K562 (cell line): ENCODE measurements around the gene ING2. TPM values are rescaled to one million over a fixed set of nuclear protein-coding genes. Genes with fewer than 3 reads are reported as not detected.

Experiments used
- ATF4 ChIP-seq: fragments of 450-650 bp; formaldehyde crosslinking; IDR thresholded peaks from 2 replicates; pipeline ENCODE4 v1.4.0; 2022; ENCODE audit warnings: mild to moderate bottlenecking, moderate library complexity
- BACH1 ChIP-seq: fragments of 200-800 bp; sonication (Bioruptor generic); IDR thresholded peaks from 2 replicates; pipeline ENCODE4 v1.6.1; 2016; ENCODE audit warnings: missing genetic modification characterization, missing compliant biosample characterization
- CHD4 ChIP-seq: fragments of 200-600 bp; sonication (generic); IDR thresholded peaks from 3 replicates; pipeline ENCODE4 v1.6.1; 2012; ENCODE audit warnings: low read depth, mild to moderate bottlenecking, mixed read lengths, low read length, inconsistent platforms; ENCODE audit not compliant: insufficient read depth, insufficient replicate concordance, poor library complexity, severe bottlenecking
- ETS2 ChIP-seq: IDR thresholded peaks from 2 replicates; pipeline ENCODE4 v1.6.1; 2016; ENCODE audit warnings: borderline replicate concordance, missing genetic modification characterization, mild to moderate bottlenecking, moderate library complexity, missing compliant biosample characterization; ENCODE audit not compliant: poor library complexity, severe bottlenecking
- FUS ChIP-seq: fragments of 200-400 bp; formaldehyde crosslinking; optimal IDR thresholded peaks from 2 replicates; pipeline ENCODE3; 2017; ENCODE audit warnings: low read depth, low read length
- GABPA ChIP-seq: fragments of 200-800 bp; sonication (Bioruptor generic); conservative IDR thresholded peaks from 2 replicates; pipeline ENCODE4 v1.6.1; 2016; ENCODE audit warnings: low read depth, missing genetic modification characterization, missing compliant biosample characterization
- HNRNPLL ChIP-seq: fragments of 200-400 bp; formaldehyde crosslinking; IDR thresholded peaks from 2 replicates; pipeline ENCODE4 v1.6.1; 2017; ENCODE audit warnings: low read length, low read depth, mild to moderate bottlenecking; ENCODE audit not compliant: poor library complexity, severe bottlenecking
- HSF4 ChIP-seq: fragments of 250-450 bp; sonication (Bioruptor Pico); IDR thresholded peaks from 2 replicates; pipeline ENCODE4 v2.1.2; 2022; ENCODE audit warnings: mild to moderate bottlenecking, moderate library complexity, borderline replicate concordance
- L3MBTL2 ChIP-seq: fragments of 450-650 bp; IDR thresholded peaks from 2 replicates; pipeline ENCODE4 v1.6.1; 2016; ENCODE audit warnings: mild to moderate bottlenecking, moderate library complexity
- MCM3 ChIP-seq: fragments of 450-650 bp; IDR thresholded peaks from 2 replicates; pipeline ENCODE4 v1.6.1; 2016
- MCM7 ChIP-seq, 2 experiments: fragments of 450-650 bp; IDR thresholded peaks; 2 replicates each; pipeline ENCODE4 v1.6.1; 2016 to 2018
- POLR3A ChIP-seq: IDR thresholded peaks from 2 replicates; pipeline ENCODE4 v1.6.1; 2011; ENCODE audit warnings: borderline replicate concordance, mild to moderate bottlenecking, moderate library complexity; ENCODE audit not compliant: insufficient read length, insufficient read depth; ENCODE audit errors: extremely low read depth
- PTBP1 ChIP-seq: fragments of 200-400 bp; formaldehyde crosslinking; IDR thresholded peaks from 2 replicates; pipeline ENCODE4 v1.6.1; 2017; ENCODE audit warnings: low read depth, low read length
- SIX5 ChIP-seq, 2 experiments: IDR thresholded peaks; 2 replicates each; pipeline ENCODE4 v1.6.1; 2011; ENCODE audit warnings: low read length in 2 of 2, borderline replicate concordance in 1 of 2, low read depth in 1 of 2, mild to moderate bottlenecking in 1 of 2, moderate library complexity in 1 of 2; ENCODE audit not compliant: insufficient read depth in 1 of 2
- ZNF121 ChIP-seq: sonication (generic); formaldehyde crosslinking; conservative IDR thresholded peaks from 2 replicates; pipeline ENCODE4 v1.8.0; 2022; ENCODE audit warnings: missing genetic modification reagents
- ZNF146 ChIP-seq: IDR thresholded peaks from one replicate; pipeline ENCODE4 v1.6.1; 2018; ENCODE audit warnings: missing compliant biosample characterization; ENCODE audit not compliant: unreplicated experiment
- ZNF696 ChIP-seq: fragments of 250-450 bp; sonication (Bioruptor Pico); conservative IDR thresholded peaks from 2 replicates; pipeline ENCODE4 v1.4.0; 2020; ENCODE audit warnings: mild to moderate bottlenecking, moderate library complexity
- polyA plus RNA-seq, 8 experiments: library from polyadenylated mRNA; depleted of rRNA in 4 of 8; stranded (reverse) in 5 of 8; unstranded in 3 of 8; fragments of >200 nt; fragmentation: Nextera tagmentation in 2 of 8; fragmentation: Illumina TruSeq in 1 of 8; extraction: Ambion mirVana in 2 of 8; extraction: Trizol in 1 of 8; gene quantifications; 2 replicates each; pipeline versions ENCODE4 v1.2.1 to v1.2.3, GENCODE V29; 2011 to 2014; ENCODE audit warnings: inconsistent platforms in 1 of 8, missing spikeins in 1 of 8
- total RNA-seq, 7 experiments: library from RNA; depleted of rRNA in 6 of 7; stranded (reverse); fragments of >200 nt in 6 of 7; fragmentation: Illumina TruSeq in 2 of 7; extraction: Trizol in 2 of 7; gene quantifications; 2 replicates each; pipeline versions ENCODE4 v1.2.1 to v1.2.3, GENCODE V29; 2011 to 2021; ENCODE audit warnings: low replicate concordance in 1 of 7
- TF ChIP-seq, protein P1 (sequence below): fragments of 150-350 bp; IDR thresholded peaks from 2 replicates; pipeline ENCODE4 v1.6.1; 2014; ENCODE audit warnings: low read depth, mild to moderate bottlenecking, low read length, borderline replicate concordance
- TF ChIP-seq, protein P2 (sequence below): IDR thresholded peaks from 2 replicates; pipeline ENCODE4 v1.6.1; 2014; ENCODE audit warnings: antibody characterized with exemption
- TF ChIP-seq, protein P3 (sequence below): fragments of 450-650 bp; formaldehyde crosslinking; IDR thresholded peaks from 2 replicates; pipeline ENCODE4 v1.4.0; 2022; ENCODE audit warnings: missing genetic modification characterization

The ING2 gene
- total and polyA plus RNA-seq, 9 of the 15 experiments (the other 6 are each of a cell fraction or from before 2014, with no cell fraction given), result 2.9 to 21.4 (median 12.4) TPM

GRCh38 chr4:183504064-183504929, 561 bp upstream of the ING2 start (continued):
- TF ChIP-seq, protein P1, sequence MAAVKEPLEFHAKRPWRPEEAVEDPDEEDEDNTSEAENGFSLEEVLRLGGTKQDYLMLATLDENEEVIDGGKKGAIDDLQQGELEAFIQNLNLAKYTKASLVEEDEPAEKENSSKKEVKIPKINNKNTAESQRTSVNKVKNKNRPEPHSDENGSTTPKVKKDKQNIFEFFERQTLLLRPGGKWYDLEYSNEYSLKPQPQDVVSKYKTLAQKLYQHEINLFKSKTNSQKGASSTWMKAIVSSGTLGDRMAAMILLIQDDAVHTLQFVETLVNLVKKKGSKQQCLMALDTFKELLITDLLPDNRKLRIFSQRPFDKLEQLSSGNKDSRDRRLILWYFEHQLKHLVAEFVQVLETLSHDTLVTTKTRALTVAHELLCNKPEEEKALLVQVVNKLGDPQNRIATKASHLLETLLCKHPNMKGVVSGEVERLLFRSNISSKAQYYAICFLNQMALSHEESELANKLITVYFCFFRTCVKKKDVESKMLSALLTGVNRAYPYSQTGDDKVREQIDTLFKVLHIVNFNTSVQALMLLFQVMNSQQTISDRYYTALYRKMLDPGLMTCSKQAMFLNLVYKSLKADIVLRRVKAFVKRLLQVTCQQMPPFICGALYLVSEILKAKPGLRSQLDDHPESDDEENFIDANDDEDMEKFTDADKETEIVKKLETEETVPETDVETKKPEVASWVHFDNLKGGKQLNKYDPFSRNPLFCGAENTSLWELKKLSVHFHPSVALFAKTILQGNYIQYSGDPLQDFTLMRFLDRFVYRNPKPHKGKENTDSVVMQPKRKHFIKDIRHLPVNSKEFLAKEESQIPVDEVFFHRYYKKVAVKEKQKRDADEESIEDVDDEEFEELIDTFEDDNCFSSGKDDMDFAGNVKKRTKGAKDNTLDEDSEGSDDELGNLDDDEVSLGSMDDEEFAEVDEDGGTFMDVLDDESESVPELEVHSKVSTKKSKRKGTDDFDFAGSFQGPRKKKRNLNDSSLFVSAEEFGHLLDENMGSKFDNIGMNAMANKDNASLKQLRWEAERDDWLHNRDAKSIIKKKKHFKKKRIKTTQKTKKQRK, result no peak
- TF ChIP-seq BACH1 (tag) (no peak), ZNF121 (CRISPR knock-in tag) (0 out of 2 replicates have a peak, but pooled peaks have one; percentile 4), ZNF696 (CRISPR knock-in tag) (no peak), HNRNPLL (peak; percentile 71), POLR3A (no peak), GABPA (no peak), PTBP1 (no peak), MCM7 (IDR thresholded peaks at IDR 0.05) (no peak), ZNF146 (CRISPR knock-in tag) (no peak), FUS (no peak), SIX5 (IDR thresholded peaks at IDR 0.05; ENCODE audit: borderline replicate concordance in 1 of 2, insufficient read depth in 1 of 2, low read depth in 1 of 2, low read length in 2 of 2) (no peak), ATF4 (CRISPR knock-in tag) (no peak), HSF4 (CRISPR knock-in tag) (no peak), CHD4 (no peak), MCM3 (no peak), L3MBTL2 (peak; percentile 93), ETS2 (tag) (no peak)
- TF ChIP-seq, protein P2, sequence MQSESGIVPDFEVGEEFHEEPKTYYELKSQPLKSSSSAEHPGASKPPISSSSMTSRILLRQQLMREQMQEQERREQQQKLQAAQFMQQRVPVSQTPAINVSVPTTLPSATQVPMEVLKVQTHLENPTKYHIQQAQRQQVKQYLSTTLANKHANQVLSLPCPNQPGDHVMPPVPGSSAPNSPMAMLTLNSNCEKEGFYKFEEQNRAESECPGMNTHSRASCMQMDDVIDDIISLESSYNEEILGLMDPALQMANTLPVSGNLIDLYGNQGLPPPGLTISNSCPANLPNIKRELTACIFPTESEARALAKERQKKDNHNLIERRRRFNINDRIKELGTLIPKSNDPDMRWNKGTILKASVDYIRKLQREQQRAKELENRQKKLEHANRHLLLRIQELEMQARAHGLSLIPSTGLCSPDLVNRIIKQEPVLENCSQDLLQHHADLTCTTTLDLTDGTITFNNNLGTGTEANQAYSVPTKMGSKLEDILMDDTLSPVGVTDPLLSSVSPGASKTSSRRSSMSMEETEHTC, result no peak
- TF ChIP-seq, protein P3, sequence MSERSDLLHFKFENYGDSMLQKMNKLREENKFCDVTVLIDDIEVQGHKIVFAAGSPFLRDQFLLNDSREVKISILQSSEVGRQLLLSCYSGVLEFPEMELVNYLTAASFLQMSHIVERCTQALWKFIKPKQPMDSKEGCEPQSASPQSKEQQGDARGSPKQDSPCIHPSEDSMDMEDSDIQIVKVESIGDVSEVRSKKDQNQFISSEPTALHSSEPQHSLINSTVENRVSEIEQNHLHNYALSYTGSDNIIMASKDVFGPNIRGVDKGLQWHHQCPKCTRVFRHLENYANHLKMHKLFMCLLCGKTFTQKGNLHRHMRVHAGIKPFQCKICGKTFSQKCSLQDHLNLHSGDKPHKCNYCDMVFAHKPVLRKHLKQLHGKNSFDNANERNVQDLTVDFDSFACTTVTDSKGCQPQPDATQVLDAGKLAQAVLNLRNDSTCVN, result no peak
